Esophagus muscularis mucosa (tissue), 4 donors: ENCODE measurements around the gene ZNF10. TPM values are rescaled to one million over a fixed set of nuclear protein-coding genes. Genes with fewer than 3 reads are reported as not detected.

ENCODE experiments used
- DNase-seq: peaks from one replicate; pipeline ENCODE4 v3.0.0-alpha.2; 2017; ENCODE audit errors: extremely low spot score
- H3K27ac ChIP-seq, 4 donors: fragments of 200-600 bp; sonication (generic); replicated peaks in 1 of 4; 1 replicate in 3 of 4; 2 replicates in 1 of 4; pipeline ENCODE4 v1.5.1; 2016 to 2019; ENCODE audit warnings: mild to moderate bottlenecking in 1 of 4
- H3K27me3 ChIP-seq, 4 donors: fragments of 200-600 bp; sonication (generic); one replicate each; pipeline versions ENCODE4 v1.5.1 to v1.6.0; 2016 to 2019
- H3K36me3 ChIP-seq, 4 donors: fragments of 200-600 bp; sonication (generic); one replicate each; pipeline ENCODE4 v1.5.1; 2016 to 2019
- H3K4me1 ChIP-seq, 4 donors: fragments of 200-600 bp; sonication (generic); one replicate each; pipeline ENCODE4 v1.5.1; 2016 to 2019
- H3K4me3 ChIP-seq, 4 donors: fragments of 200-600 bp; sonication (generic); 1 replicate in 2 of 4; 2 replicates in 2 of 4; pipeline ENCODE4 v1.5.1; 2016 to 2019; ENCODE audit warnings: mild to moderate bottlenecking in 4 of 4, moderate library complexity in 1 of 4
- H3K9me3 ChIP-seq, 4 donors: fragments of 200-600 bp; sonication (generic); 1 replicate in 3 of 4; 2 replicates in 1 of 4; pipeline ENCODE4 v1.5.1; 2016 to 2019
- EP300 ChIP-seq: sonication (generic); formaldehyde crosslinking; IDR thresholded peaks from one replicate; pipeline ENCODE4 v1.6.1; 2017; ENCODE audit warnings: antibody characterized with exemption
- POLR2A ChIP-seq: fragments of 450-650 bp; IDR thresholded peaks from one replicate; pipeline ENCODE4 v1.6.1; 2017; ENCODE audit warnings: antibody characterized with exemption, moderate library complexity, mild to moderate bottlenecking, low read depth
- POLR2AphosphoS5 ChIP-seq, 2 donors: sonication (generic); formaldehyde crosslinking; IDR thresholded peaks; one replicate each; pipeline ENCODE4 v1.6.1; 2017; ENCODE audit warnings: antibody characterized with exemption in 2 of 2
- WGBS: methylation state at CpG from one replicate; pipeline ENCODE4 v1.1.5; 2018; 5-methylcytosine and 5-hydroxymethylcytosine counted together
- intact Hi-C: fragments of 100-400 bp; cut with DNase I; formaldehyde crosslinking; loops from one replicate; pipeline ENCODE4 v1.15.1; 2023
- total RNA-seq, 4 donors: library from RNA; depleted of rRNA; stranded (reverse); fragments of >200 nt; gene quantifications; one replicate each; pipeline versions ENCODE4 v1.1.0 to v1.2.1, GENCODE V29; 2016
- TF ChIP-seq, protein P1 (sequence below), 3 experiments: fragments of 200-600 bp in 2 of 3; fragments of 450-650 bp in 1 of 3; sonication (generic) in 2 of 3; IDR thresholded peaks; one replicate each; pipeline ENCODE4 v1.5.1; 2017 to 2019; ENCODE audit warnings: antibody characterized with exemption in 3 of 3, mild to moderate bottlenecking in 2 of 3, moderate library complexity in 1 of 3

Gene ZNF10
- total RNA-seq, 4 donors from 2014 or later: 3.4 to 15.4 (median 9.7) TPM

GRCh38 chr12:133124674-133125073, 5.8 kb upstream of the ZNF10 start:
- peaks cover 23 to 96% (median 91%) of the 10 kb centered on the region in 4 donors for H3K9me3 ChIP-seq
- intact Hi-C loops: no loop called here
- peaks cover 33 to 78% (median 63%) of the 10 kb centered on the region in 4 donors for H3K36me3 ChIP-seq
- no peaks in the 10 kb centered on the region for H3K27me3 ChIP-seq
- no peak overlapping the region for H3K27ac ChIP-seq
- WGBS: 97% methylated on average over 2 of the region's 2 CpGs
- H3K4me3 ChIP-seq: no peak overlapping the region
- H3K4me1 ChIP-seq: peaks cover 0 to 6% (median 4%) of the 10 kb centered on the region in 4 donors
- DNase-seq: no peak
- TF ChIP-seq EP300: no peak

- Histone ChIP-seq H3K27me3 (no peaks in the 10 kb centered on the region), H3K4me1 (peaks cover 7 to 14% (median 10%) of the 10 kb centered on the region in 4 donors), H3K9me3 (peaks cover 3 to 74% (median 56%) of the 10 kb centered on the region in 4 donors), H3K27ac (peak overlapping the region; percentile 94 to 99 (median 96)), H3K4me3 (peak overlapping the region; percentile 78 to 92 (median 80)), H3K36me3 (peaks cover 26 to 55% (median 38%) of the 10 kb centered on the region in 4 donors)
- 24% methylated on average over 19 of the region's 26 CpGs for WGBS
- no peak for DNase-seq
- TF ChIP-seq, protein P1, sequence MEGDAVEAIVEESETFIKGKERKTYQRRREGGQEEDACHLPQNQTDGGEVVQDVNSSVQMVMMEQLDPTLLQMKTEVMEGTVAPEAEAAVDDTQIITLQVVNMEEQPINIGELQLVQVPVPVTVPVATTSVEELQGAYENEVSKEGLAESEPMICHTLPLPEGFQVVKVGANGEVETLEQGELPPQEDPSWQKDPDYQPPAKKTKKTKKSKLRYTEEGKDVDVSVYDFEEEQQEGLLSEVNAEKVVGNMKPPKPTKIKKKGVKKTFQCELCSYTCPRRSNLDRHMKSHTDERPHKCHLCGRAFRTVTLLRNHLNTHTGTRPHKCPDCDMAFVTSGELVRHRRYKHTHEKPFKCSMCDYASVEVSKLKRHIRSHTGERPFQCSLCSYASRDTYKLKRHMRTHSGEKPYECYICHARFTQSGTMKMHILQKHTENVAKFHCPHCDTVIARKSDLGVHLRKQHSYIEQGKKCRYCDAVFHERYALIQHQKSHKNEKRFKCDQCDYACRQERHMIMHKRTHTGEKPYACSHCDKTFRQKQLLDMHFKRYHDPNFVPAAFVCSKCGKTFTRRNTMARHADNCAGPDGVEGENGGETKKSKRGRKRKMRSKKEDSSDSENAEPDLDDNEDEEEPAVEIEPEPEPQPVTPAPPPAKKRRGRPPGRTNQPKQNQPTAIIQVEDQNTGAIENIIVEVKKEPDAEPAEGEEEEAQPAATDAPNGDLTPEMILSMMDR (IDR thresholded peaks at IDR 0.05): no peak
- TF ChIP-seq POLR2AphosphoS5 (IDR thresholded peaks at IDR 0.05): no peak
- TF ChIP-seq POLR2A: no peak
- TF ChIP-seq EP300: no peak
- intact Hi-C loops: loop anchor here (1.0 kb wide), 1 partner anchor 49 kb away; the partner anchor contains the start of gene ZNF140
These were observed 924 bp upstream of the ZNF10 start for GRCh38 chr12:133129368-133130037.

- peaks cover 7 to 14% (median 10%) of the 10 kb centered on the region in 4 donors for H3K4me1 ChIP-seq
- DNase-seq: no peak
- H3K27ac ChIP-seq: peak overlapping the region; percentile 94 to 99 (median 96)
- intact Hi-C loops: loop anchor here (1.0 kb wide), 1 partner anchor 50 kb away; the partner anchor contains the start of gene ZNF140
- TF ChIP-seq, protein P1 (IDR thresholded peaks at IDR 0.05): no peak
- TF ChIP-seq POLR2A (no peak), EP300 (no peak), POLR2AphosphoS5 (IDR thresholded peaks at IDR 0.05) (no peak)
- peaks cover 33 to 56% (median 42%) of the 10 kb centered on the region in 4 donors for H3K36me3 ChIP-seq
- 2% methylated on average over 17 of the region's 17 CpGs for WGBS
- no peaks in the 10 kb centered on the region for H3K27me3 ChIP-seq
- H3K9me3 ChIP-seq: peaks cover 3 to 74% (median 56%) of the 10 kb centered on the region in 4 donors
- H3K4me3 ChIP-seq: peak overlapping the region; percentile 78 to 92 (median 80)
These were observed 341 bp downstream of the ZNF10 start for GRCh38 chr12:133130808-133131128.

DNA sequence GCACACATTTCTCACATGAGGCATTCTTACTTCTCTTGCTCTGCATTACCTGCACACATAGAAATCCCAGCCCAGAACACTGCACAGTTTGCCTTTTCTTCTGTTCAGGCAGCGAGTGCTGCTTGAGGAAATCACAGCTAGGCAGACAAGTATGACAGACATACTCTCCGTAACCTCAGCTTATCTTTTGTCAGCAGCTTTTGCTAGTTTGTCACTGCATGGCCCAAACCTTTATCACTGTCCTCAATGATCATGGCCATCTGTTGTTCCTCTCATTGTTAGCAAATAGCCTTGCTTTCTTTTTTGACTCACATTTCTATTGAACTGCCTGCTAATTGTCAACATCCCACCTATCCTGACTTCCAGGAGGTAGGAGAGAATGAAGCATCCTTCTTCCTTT, 5.3 kb downstream of the ZNF10 start:
- TF ChIP-seq POLR2AphosphoS5 (IDR thresholded peaks at IDR 0.05) (no peak), POLR2A (no peak), EP300 (no peak)
- TF ChIP-seq, protein P1 (IDR thresholded peaks at IDR 0.05): no peak
- H3K36me3 ChIP-seq: peaks cover 52 to 81% (median 62%) of the 10 kb centered on the region in 4 donors
- H3K4me1 ChIP-seq: peaks cover 3 to 8% (median 7%) of the 10 kb centered on the region in 4 donors
- no peak overlapping the region for H3K4me3 ChIP-seq
- H3K9me3 ChIP-seq: peaks cover 1 to 89% (median 73%) of the 10 kb centered on the region in 4 donors
- DNase-seq: no peak
- 100% methylated on average over 2 of the region's 2 CpGs for WGBS
- no peak overlapping the region for H3K27ac ChIP-seq
- intact Hi-C loops: no loop called here
- no peaks in the 10 kb centered on the region for H3K27me3 ChIP-seq

DNA sequence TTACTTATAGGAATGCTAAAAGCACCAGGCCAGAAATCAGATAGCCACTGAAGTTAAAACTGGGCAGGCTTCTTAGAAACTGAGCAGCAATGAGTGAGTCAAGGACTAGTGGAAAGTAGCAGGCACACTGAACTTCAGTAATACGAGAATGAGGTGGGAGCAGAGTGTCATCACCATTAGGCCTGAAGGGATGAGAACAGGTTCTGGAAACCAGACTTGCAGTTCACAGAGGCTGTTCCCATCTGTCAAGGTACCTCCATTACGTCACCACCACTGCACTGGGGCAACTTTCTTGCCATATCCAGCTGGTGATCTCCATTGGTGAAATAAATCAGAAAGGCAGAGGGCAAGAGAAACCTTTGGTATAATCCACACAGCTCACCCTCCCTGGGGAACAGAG, 15.6 kb downstream of the ZNF10 start:
- no peak for DNase-seq
- 97% methylated on average over 2 of the region's 2 CpGs for WGBS
- no peak overlapping the region for H3K4me3 ChIP-seq
- H3K36me3 ChIP-seq: peaks cover 69 to 98% (median 78%) of the 10 kb centered on the region in 4 donors
- H3K4me1 ChIP-seq: no peaks in the 10 kb centered on the region
- intact Hi-C loops: no loop called here
- H3K27me3 ChIP-seq: no peaks in the 10 kb centered on the region
- peaks cover 7 to 98% (median 95%) of the 10 kb centered on the region in 4 donors for H3K9me3 ChIP-seq
- no peak overlapping the region for H3K27ac ChIP-seq
- TF ChIP-seq POLR2AphosphoS5 (IDR thresholded peaks at IDR 0.05) (no peak), POLR2A (no peak), EP300 (no peak)
- TF ChIP-seq, protein P1 (IDR thresholded peaks at IDR 0.05): no peak
